Activated B cell treated with CpG ODN at 0.5 μM for 24 hours (primary cell): ENCODE measurements around the gene PURA. TPM values are rescaled to one million over a fixed set of nuclear protein-coding genes. Genes with fewer than 3 reads are reported as not detected.
A peak's percentile ranks its signal among the peaks of the same experiment; 100 is the strongest.

ENCODE experiments used
- ATAC-seq: fragments of 200-7000 bp; cut with Tn5 transposase; one replicate; pipeline ENCODE4 v1.10.0; 2021; ENCODE audit warnings: low read depth, mild to moderate bottlenecking, moderate library complexity
- CTCF ChIA-PET: fragments of 350-600 bp; sonication (Branson Sonifier 250); formaldehyde crosslinking; loops from one replicate; lab custom pipeline; 2021; ENCODE audit warnings: antibody characterized with exemption; lab: Charles Lee
- POLR2A ChIA-PET: fragments of 350-600 bp; sonication (Branson Sonifier 250); formaldehyde crosslinking; loops from one replicate; lab custom pipeline; 2021; ENCODE audit warnings: antibody characterized with exemption; lab: Charles Lee
- DNase-seq: peaks from one replicate; pipeline ENCODE4 v3.0.0; 2022
- H3K27ac Mint-ChIP-seq: one replicate; pipeline ENCODE4 v1.8.0; 2020; ENCODE audit warnings: mixed read lengths
- H3K27me3 Mint-ChIP-seq: one replicate; pipeline ENCODE4 v1.8.0; 2021; ENCODE audit warnings: mixed read lengths
- H3K36me3 Mint-ChIP-seq: one replicate; pipeline ENCODE4 v1.8.0; 2021; ENCODE audit warnings: low read depth, mixed read lengths
- H3K4me1 Mint-ChIP-seq: one replicate; pipeline ENCODE4 v1.8.0; 2021; ENCODE audit warnings: mixed read lengths
- H3K4me3 Mint-ChIP-seq: one replicate; pipeline ENCODE4 v1.8.0; 2020; ENCODE audit warnings: mild to moderate bottlenecking, mixed read lengths
- H3K9me3 Mint-ChIP-seq: one replicate; pipeline ENCODE4 v1.8.0; 2020; ENCODE audit warnings: mixed read lengths
- intact Hi-C: fragments of 100-400 bp; cut with micrococcal nuclease; formaldehyde crosslinking; loops from one replicate; pipeline ENCODE4 v1.15.1; 2024
- total RNA-seq: library from RNA; stranded (reverse); gene quantifications from 2 replicates; pipeline ENCODE4 v1.2.3, GENCODE V29; 2022
- TF ChIP-seq, protein P1 (sequence below): fragments of 200-600 bp; IDR thresholded peaks from one replicate; pipeline ENCODE4 v1.8.0; 2022; ENCODE audit warnings: antibody characterized with exemption, mild to moderate bottlenecking

The PURA gene
- total RNA-seq, 1 donor from 2014 or later, result 14.9 TPM

- no peak for ATAC-seq
- DNase-seq, result no peak
- Mint-ChIP-seq H3K27ac (no peak overlapping the region), H3K9me3 (no peaks in the 10 kb centered on the region), H3K36me3 (no peaks in the 10 kb centered on the region), H3K4me3 (no peak overlapping the region), H3K4me1 (peaks cover 26% of the 10 kb centered on the region), H3K27me3 (peaks cover 19% of the 10 kb centered on the region)
- ChIA-PET CTCF (interaction anchor here (1.1 to 6.5 kb wide), 5 partner anchors 13 to 70 kb away, joined by 4 to 116 read pairs (median 14); partner anchors contain the start of gene PURA), POLR2A (interaction anchor here (1.5 kb wide), 1 partner anchor 35 kb away, joined by 6 read pairs; no protein-coding TSS in a partner anchor)
- TF ChIP-seq, protein P1, sequence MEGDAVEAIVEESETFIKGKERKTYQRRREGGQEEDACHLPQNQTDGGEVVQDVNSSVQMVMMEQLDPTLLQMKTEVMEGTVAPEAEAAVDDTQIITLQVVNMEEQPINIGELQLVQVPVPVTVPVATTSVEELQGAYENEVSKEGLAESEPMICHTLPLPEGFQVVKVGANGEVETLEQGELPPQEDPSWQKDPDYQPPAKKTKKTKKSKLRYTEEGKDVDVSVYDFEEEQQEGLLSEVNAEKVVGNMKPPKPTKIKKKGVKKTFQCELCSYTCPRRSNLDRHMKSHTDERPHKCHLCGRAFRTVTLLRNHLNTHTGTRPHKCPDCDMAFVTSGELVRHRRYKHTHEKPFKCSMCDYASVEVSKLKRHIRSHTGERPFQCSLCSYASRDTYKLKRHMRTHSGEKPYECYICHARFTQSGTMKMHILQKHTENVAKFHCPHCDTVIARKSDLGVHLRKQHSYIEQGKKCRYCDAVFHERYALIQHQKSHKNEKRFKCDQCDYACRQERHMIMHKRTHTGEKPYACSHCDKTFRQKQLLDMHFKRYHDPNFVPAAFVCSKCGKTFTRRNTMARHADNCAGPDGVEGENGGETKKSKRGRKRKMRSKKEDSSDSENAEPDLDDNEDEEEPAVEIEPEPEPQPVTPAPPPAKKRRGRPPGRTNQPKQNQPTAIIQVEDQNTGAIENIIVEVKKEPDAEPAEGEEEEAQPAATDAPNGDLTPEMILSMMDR, result no peak
- intact Hi-C loops, result no loop called here
Measured at GRCh38 chr5:140142856-140143255, 28.9 kb downstream of the PURA start.

GRCh38 chr5:140143521-140144258 is 29.8 kb downstream of the PURA start:
- Mint-ChIP-seq H3K27ac (no peak overlapping the region), H3K4me3 (no peak overlapping the region), H3K36me3 (no peaks in the 10 kb centered on the region), H3K9me3 (no peaks in the 10 kb centered on the region), H3K4me1 (peaks cover 26% of the 10 kb centered on the region), H3K27me3 (peaks cover 21% of the 10 kb centered on the region)
- intact Hi-C loops, result loop anchor here (1.0 kb wide), 4 partner anchors 14 to 70 kb away; partner anchors contain the start of gene PURA
- TF ChIP-seq, protein P1, result no peak
- DNase-seq (no peak), ATAC-seq (no peak)
- ChIA-PET POLR2A (interaction anchor here (0.6 to 1.5 kb wide), 5 partner anchors 30 to 490 kb away, joined by 3 to 7 read pairs (median 5); partner anchors contain the start of gene PURA), CTCF (interaction anchor here (0.6 to 6.5 kb wide), 14 partner anchors 7 to 71 kb away, joined by 3 to 116 read pairs (median 7); partner anchors contain the start of genes CYSTM1 and PURA)

GRCh38 chr5:140145256-140145655 is 31.3 kb downstream of the PURA start:
- H3K4me3 Mint-ChIP-seq, result peak overlapping the region; percentile 52
- CTCF ChIA-PET, result interaction anchor here (0.7 to 6.5 kb wide), 14 partner anchors 9 to 138 kb away, joined by 3 to 116 read pairs (median 4); partner anchors contain the start of genes CYSTM1, NRG2 and PURA
- POLR2A ChIA-PET, result interaction anchor here (0.7 to 1.8 kb wide), 3 partner anchors 32 to 65 kb away, joined by 8 to 9 read pairs (median 8); no protein-coding TSS in a partner anchor
- intact Hi-C loops, result no loop called here
- peaks cover 21% of the 10 kb centered on the region for H3K27me3 Mint-ChIP-seq
- H3K36me3 Mint-ChIP-seq, result no peaks in the 10 kb centered on the region
- TF ChIP-seq, protein P1, result no peak
- H3K27ac Mint-ChIP-seq, result no peak overlapping the region
- no peaks in the 10 kb centered on the region for H3K9me3 Mint-ChIP-seq
- peaks cover 26% of the 10 kb centered on the region for H3K4me1 Mint-ChIP-seq
- DNase-seq (no peak), ATAC-seq (no peak)

DNA sequence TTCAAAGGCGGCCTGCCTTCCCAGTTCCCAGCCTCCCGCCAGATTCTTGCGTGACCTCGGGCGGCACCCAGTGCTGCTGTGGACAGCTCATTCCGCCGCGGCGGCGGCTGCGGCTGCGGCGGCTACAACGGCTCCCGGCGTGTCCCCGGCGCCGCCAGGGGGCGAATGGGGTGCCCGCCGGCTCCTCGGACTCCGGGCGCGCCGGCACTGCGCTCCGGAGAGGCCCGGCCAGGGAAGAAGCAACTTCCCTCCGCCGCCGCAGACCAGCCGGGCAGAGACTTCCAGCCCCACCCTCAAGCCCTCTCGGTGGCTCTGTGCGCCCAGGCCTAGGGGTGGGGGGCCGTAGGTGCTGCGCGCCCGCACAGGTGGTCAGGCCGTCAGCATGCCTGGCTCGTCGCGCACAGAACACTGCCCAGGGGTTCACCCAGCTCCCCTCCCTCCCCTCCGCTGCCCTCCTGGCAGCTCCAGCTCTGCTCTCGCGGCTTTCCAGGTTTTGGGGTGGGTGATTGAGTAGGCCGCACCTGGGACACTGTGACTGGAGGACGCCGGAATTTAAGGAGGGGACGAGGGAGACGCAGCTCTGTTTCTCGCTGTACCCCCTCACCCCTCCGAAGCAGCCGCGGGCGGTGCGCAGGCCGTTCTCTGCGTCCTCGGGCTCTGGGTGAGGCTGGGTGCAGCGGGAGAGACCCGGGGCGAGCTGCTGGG is 32.1 kb downstream of the PURA start:
- H3K27ac Mint-ChIP-seq, result no peak overlapping the region
- H3K9me3 Mint-ChIP-seq, result no peaks in the 10 kb centered on the region
- intact Hi-C loops, result no loop called here
- ATAC-seq, result peak; percentile 77
- TF ChIP-seq, protein P1, result peak; percentile 28
- H3K4me3 Mint-ChIP-seq, result peak overlapping the region; percentile 52
- H3K4me1 Mint-ChIP-seq, result peaks cover 26% of the 10 kb centered on the region
- H3K36me3 Mint-ChIP-seq, result no peaks in the 10 kb centered on the region
- ChIA-PET POLR2A (interaction anchor here (0.6 to 1.8 kb wide), 4 partner anchors 32 to 1491 kb away, joined by 3 to 9 read pairs (median 6); partner anchors contain the start of genes PURA and RELL2), CTCF (interaction anchor here (0.7 to 6.5 kb wide), 14 partner anchors 8 to 139 kb away, joined by 3 to 116 read pairs (median 4); partner anchors contain the start of genes CYSTM1, NRG2 and PURA)
- DNase-seq, result peak; percentile 62
- H3K27me3 Mint-ChIP-seq, result peaks cover 21% of the 10 kb centered on the region
